Measurements from ENCODE around the gene GPR39. TPM values are rescaled to one million over a fixed set of nuclear protein-coding genes. Genes with fewer than 3 reads are reported as not detected.

GPR39 gene
- total and polyA plus RNA-seq, 7 donors, result 0.05 to 0.08 TPM; not detected in 5

DNA sequence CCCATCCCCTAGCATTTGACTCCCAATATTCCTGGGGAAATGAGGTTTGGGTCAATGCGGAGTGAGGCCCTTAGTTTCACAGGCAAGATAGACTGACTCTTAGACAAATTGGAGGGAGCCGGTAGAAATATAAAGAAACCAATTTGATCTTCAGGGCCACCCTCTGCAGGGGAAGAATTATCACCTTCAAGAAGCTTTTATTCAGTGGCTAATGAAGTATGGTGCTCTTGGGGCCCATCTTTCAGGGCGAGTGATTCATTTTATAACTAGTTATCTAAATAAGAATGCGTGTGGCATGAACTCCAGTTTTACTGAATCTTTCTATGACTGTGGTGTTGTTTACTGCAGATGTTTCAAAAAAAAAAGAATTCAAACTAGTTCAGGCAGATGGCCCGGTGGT is 165.0 kb downstream of the GPR39 start:
- DNase-seq, result no peak
- WGBS, 3 donors, result 54 to 61% (median 56%) methylated on average over 5 of the region's 5 CpGs
- TF ChIP-seq, protein P1, sequence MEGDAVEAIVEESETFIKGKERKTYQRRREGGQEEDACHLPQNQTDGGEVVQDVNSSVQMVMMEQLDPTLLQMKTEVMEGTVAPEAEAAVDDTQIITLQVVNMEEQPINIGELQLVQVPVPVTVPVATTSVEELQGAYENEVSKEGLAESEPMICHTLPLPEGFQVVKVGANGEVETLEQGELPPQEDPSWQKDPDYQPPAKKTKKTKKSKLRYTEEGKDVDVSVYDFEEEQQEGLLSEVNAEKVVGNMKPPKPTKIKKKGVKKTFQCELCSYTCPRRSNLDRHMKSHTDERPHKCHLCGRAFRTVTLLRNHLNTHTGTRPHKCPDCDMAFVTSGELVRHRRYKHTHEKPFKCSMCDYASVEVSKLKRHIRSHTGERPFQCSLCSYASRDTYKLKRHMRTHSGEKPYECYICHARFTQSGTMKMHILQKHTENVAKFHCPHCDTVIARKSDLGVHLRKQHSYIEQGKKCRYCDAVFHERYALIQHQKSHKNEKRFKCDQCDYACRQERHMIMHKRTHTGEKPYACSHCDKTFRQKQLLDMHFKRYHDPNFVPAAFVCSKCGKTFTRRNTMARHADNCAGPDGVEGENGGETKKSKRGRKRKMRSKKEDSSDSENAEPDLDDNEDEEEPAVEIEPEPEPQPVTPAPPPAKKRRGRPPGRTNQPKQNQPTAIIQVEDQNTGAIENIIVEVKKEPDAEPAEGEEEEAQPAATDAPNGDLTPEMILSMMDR (IDR thresholded peaks at IDR 0.05), result no peak
- H3K4me1 ChIP-seq, result no peaks in the 10 kb centered on the region
- H3K9me3 ChIP-seq, result no peaks in the 10 kb centered on the region
- H3K4me3 ChIP-seq, result no peak overlapping the region
- H3K36me3 ChIP-seq (ENCODE audit: insufficient read depth in 1 of 2, low read depth in 1 of 2), result no peaks in the 10 kb centered on the region
- no peaks in the 10 kb centered on the region for H3K27me3 ChIP-seq (ENCODE audit: insufficient read depth in 3 of 3, low read length in 2 of 3)
- intact Hi-C loops (cut with DNase I), result no loop called here
- no peak for ATAC-seq
- H3K27ac ChIP-seq, result no peak overlapping the region

DNA sequence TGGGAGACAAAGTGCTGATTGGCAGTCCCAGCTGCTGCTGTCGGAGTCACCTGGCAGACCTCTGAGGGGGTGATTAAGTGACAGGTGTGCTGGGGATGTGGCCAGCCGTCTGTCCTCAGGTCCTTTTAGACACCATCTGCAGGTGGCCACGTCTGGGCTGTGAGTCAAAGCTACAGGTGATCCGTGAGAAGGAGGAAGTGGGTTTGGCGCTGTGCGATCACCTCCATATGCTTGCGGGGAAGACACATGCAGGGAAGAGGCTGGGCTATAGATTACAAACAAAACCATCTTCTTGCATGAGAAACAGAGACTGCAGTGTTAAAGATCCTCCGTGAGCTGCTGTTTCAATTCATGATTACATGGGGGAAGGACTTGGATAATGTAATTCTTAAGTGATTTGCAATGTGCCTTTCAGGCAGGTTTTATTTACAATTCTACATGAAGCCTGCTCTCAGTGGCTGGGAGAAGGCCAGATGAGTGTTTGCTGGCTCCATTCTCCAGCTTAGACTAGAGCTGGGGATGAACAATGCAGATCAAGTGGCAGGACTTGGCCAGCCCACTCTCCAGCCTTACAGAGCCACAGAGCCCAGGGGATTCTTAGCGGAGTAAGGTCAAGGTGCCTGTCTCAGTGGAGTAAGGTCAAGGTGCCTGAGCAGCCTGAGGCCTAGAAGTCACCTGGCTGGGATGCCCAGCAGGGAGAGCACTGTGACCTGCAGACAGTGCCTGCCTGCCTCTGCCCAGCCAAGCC is 165.6 kb downstream of the GPR39 start:
- no peak for ATAC-seq
- Histone ChIP-seq H3K4me1 (no peaks in the 10 kb centered on the region), H3K4me3 (no peak overlapping the region), H3K27me3 (ENCODE audit: insufficient read depth in 3 of 3, low read length in 2 of 3) (no peaks in the 10 kb centered on the region), H3K36me3 (ENCODE audit: insufficient read depth in 1 of 2, low read depth in 1 of 2) (no peaks in the 10 kb centered on the region), H3K9me3 (no peaks in the 10 kb centered on the region), H3K27ac (no peak overlapping the region)
- TF ChIP-seq, protein P1 (IDR thresholded peaks at IDR 0.05), result no peak
- DNase-seq, result no peak
- WGBS, 3 donors, result 36 to 41% (median 39%) methylated on average over 9 of the region's 9 CpGs
- intact Hi-C loops (cut with DNase I), result no loop called here

DNA sequence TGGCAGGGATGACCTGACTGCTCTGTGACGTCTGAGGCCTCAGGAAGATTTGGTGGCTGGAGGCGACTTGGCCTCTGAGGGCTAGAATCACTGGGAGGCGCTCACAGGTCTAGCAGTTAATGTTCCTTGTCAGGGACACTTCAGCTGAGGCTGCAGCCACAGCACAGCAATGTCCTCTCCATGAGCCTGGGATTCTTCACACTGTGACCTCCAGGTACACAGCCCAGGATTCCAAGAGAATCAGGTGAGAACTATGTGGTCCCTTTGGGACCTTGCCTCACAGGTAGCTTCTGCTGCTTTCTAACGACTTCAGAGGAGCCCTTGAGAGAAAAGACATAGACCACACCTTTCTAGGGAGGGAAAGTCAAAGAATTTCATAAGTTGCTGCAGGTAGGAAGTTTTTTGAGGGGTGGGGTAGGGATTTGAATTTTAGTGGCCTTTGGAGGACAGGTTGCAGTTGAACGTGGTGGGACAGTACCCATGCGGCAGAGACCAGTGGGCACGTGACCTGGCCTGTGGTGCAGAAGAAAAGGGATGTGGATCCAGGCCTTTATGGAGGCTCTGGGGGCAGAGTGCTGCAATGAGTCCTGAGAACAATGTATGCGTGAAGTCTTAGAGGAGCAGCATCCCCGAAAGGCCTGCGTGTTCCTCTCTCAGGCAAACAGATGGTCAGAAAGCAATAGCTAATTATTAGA is 167.2 kb downstream of the GPR39 start:
- H3K4me3 ChIP-seq, result no peak overlapping the region
- 82 to 89% (median 86%) methylated on average over 10 of the region's 10 CpGs for WGBS, 3 donors
- H3K27ac ChIP-seq, result no peak overlapping the region
- TF ChIP-seq, protein P1 (IDR thresholded peaks at IDR 0.05), result no peak
- DNase-seq (no peak), ATAC-seq (no peak)
- no peaks in the 10 kb centered on the region for H3K4me1 ChIP-seq
- intact Hi-C loops (cut with DNase I), result no loop called here
- no peaks in the 10 kb centered on the region for H3K9me3 ChIP-seq
- H3K36me3 ChIP-seq (ENCODE audit: insufficient read depth in 1 of 2, low read depth in 1 of 2), result no peaks in the 10 kb centered on the region
- H3K27me3 ChIP-seq (ENCODE audit: insufficient read depth in 3 of 3, low read length in 2 of 3), result no peaks in the 10 kb centered on the region

DNA sequence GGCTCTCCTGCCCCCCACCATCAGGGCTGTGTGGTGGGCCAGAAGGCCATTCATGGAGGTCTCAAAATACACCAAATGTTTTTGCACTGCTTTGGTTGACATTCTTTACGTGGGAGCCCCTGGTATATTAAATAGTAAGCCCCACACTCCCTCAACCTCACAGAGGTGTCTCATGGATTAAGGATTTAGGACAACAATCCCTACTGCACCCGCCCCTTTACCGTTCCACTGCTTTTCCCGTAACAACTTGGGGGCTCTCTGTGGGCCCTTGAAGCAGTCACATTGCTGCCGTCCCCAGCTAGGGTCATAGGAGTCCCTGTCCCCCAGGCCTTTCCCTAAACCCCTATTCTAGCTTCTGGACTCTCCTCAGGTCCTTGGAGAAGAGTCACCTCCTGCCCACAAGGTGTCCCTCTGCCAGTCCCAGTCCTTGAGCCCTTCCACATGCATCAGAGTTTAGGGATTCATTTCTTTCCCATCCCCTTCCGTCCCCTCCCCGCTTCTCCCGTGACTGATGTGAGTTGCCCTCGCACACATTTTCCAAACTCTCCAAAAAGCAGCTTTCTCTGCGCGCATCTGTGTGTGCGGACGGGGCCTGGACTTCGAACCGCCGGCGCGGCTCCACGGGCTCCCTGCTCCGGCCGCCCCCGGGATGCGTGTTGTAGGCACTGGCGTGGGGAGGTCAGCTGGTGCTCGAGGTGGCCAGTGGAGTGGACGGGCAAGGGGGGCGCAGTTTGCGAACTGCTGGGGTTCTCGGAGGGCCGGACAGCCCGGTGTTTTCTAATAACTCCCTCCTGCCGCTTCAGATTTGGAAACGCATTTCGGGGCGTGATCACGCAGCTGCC is 168.6 kb downstream of the GPR39 start:
- intact Hi-C loops (cut with DNase I), result no loop called here
- H3K27me3 ChIP-seq (ENCODE audit: insufficient read depth in 3 of 3, low read length in 2 of 3), result no peaks in the 10 kb centered on the region
- ATAC-seq, result no peak
- DNase-seq, result peak in 1 of 2 donors; percentile 44
- no peak overlapping the region for H3K4me3 ChIP-seq
- no peaks in the 10 kb centered on the region for H3K36me3 ChIP-seq (ENCODE audit: insufficient read depth in 1 of 2, low read depth in 1 of 2)
- no peak overlapping the region for H3K27ac ChIP-seq
- TF ChIP-seq, protein P1 (IDR thresholded peaks at IDR 0.05), result no peak
- no peaks in the 10 kb centered on the region for H3K4me1 ChIP-seq
- no peaks in the 10 kb centered on the region for H3K9me3 ChIP-seq
- WGBS, 3 donors, result 89 to 92% (median 91%) methylated on average over 36 of the region's 36 CpGs
